Measurements from ENCODE around the gene CARNS1. TPM values are rescaled to one million over a fixed set of nuclear protein-coding genes. Genes with fewer than 3 reads are reported as not detected.

CARNS1 gene
- total and polyA plus RNA-seq, 10 of the 15 experiments (the other 5 are each of a cell fraction or from before 2014, with no cell fraction given), result 0.02 to 0.14 (median 0.10) TPM; not detected in 3

DNA sequence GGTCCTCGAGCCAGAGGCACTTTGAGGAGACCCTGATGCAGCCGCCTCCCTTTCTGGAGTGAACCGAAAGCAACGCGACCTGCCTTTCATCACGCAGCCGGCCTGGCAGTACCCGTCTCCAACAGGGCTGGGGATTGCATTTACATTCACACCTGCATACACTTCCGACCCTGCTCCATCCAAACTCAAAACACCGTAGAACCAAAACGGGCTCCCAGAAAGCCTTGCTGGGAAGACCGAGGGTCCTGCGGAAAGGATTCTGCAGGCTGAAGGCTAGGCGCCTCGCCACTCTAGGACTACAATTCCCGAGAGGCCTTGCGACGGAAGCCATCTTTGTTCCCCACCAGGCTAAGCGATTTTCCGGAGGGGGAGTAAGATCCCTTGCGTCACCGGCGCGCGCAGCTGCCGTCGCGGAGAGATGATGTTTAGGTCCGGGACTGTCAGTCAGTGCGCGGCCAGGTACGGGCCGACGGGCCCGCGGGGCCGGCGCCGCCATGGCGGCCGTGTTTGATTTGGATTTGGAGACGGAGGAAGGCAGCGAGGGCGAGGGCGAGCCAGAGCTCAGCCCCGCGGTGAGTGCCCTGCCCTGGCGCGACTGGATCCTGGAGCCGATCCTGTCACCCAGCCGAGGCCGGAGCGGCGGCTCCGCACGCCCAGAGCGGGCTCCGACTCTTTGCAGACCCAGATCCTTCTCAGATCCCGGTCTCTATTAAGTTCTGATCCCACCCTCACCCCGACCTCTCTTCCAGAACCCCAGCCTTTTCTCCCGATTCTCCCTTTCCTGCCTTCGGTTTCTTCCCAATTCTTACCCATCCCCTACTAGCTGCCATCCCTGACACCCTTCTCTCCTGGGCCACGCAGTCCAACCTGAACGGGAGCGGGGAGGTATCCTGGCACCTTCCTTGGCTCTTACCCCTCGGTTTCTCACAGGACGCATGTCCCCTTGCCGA, 12.8 kb downstream of the CARNS1 start, which contains the start of gene RPS6KB2 (continued):
- TF ChIP-seq, protein P1, sequence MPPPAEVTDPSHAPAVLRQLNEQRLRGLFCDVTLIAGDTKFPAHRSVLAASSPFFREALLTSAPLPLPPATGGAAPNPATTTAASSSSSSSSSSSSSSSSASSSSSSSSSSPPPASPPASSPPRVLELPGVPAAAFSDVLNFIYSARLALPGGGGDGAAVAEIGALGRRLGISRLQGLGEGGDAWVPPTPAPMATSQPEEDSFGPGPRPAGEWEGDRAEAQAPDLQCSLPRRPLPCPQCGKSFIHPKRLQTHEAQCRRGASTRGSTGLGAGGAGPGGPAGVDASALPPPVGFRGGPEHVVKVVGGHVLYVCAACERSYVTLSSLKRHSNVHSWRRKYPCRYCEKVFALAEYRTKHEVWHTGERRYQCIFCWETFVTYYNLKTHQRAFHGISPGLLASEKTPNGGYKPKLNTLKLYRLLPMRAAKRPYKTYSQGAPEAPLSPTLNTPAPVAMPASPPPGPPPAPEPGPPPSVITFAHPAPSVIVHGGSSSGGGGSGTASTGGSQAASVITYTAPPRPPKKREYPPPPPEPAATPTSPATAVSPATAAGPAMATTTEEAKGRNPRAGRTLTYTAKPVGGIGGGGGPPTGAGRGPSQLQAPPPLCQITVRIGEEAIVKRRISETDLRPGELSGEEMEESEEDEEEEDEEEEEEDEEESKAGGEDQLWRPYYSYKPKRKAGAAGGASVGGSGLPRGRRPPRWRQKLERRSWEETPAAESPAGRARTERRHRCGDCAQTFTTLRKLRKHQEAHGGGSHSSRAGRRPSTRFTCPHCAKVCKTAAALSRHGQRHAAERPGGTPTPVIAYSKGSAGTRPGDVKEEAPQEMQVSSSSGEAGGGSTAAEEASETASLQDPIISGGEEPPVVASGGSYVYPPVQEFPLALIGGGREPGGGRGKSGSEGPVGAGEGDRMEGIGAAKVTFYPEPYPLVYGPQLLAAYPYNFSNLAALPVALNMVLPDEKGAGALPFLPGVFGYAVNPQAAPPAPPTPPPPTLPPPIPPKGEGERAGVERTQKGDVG (CRISPR knock-in tag; IDR thresholded peaks at IDR 0.05), result no peak
- TF ChIP-seq, protein P2, sequence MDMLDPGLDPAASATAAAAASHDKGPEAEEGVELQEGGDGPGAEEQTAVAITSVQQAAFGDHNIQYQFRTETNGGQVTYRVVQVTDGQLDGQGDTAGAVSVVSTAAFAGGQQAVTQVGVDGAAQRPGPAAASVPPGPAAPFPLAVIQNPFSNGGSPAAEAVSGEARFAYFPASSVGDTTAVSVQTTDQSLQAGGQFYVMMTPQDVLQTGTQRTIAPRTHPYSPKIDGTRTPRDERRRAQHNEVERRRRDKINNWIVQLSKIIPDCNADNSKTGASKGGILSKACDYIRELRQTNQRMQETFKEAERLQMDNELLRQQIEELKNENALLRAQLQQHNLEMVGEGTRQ (IDR thresholded peaks at IDR 0.05; ENCODE audit: borderline replicate concordance, low read depth, low read length), result no peak
- TF ChIP-seq, protein P3, sequence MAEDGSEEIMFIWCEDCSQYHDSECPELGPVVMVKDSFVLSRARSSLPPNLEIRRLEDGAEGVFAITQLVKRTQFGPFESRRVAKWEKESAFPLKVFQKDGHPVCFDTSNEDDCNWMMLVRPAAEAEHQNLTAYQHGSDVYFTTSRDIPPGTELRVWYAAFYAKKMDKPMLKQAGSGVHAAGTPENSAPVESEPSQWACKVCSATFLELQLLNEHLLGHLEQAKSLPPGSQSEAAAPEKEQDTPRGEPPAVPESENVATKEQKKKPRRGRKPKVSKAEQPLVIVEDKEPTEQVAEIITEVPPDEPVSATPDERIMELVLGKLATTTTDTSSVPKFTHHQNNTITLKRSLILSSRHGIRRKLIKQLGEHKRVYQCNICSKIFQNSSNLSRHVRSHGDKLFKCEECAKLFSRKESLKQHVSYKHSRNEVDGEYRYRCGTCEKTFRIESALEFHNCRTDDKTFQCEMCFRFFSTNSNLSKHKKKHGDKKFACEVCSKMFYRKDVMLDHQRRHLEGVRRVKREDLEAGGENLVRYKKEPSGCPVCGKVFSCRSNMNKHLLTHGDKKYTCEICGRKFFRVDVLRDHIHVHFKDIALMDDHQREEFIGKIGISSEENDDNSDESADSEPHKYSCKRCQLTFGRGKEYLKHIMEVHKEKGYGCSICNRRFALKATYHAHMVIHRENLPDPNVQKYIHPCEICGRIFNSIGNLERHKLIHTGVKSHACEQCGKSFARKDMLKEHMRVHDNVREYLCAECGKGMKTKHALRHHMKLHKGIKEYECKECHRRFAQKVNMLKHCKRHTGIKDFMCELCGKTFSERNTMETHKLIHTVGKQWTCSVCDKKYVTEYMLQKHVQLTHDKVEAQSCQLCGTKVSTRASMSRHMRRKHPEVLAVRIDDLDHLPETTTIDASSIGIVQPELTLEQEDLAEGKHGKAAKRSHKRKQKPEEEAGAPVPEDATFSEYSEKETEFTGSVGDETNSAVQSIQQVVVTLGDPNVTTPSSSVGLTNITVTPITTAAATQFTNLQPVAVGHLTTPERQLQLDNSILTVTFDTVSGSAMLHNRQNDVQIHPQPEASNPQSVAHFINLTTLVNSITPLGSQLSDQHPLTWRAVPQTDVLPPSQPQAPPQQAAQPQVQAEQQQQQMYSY (CRISPR knock-in tag; IDR thresholded peaks at IDR 0.05), result no peak
- no peak for TF ChIP-seq JUNB (IDR thresholded peaks at IDR 0.05)
- TF ChIP-seq, protein P4, sequence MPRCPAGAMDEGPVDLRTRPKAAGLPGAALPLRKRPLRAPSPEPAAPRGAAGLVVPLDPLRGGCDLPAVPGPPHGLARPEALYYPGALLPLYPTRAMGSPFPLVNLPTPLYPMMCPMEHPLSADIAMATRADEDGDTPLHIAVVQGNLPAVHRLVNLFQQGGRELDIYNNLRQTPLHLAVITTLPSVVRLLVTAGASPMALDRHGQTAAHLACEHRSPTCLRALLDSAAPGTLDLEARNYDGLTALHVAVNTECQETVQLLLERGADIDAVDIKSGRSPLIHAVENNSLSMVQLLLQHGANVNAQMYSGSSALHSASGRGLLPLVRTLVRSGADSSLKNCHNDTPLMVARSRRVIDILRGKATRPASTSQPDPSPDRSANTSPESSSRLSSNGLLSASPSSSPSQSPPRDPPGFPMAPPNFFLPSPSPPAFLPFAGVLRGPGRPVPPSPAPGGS (IDR thresholded peaks at IDR 0.05; ENCODE audit: borderline replicate concordance, insufficient read depth, low read depth, low read length, poor library complexity, severe bottlenecking), result no peak
- TF ChIP-seq, protein P5, sequence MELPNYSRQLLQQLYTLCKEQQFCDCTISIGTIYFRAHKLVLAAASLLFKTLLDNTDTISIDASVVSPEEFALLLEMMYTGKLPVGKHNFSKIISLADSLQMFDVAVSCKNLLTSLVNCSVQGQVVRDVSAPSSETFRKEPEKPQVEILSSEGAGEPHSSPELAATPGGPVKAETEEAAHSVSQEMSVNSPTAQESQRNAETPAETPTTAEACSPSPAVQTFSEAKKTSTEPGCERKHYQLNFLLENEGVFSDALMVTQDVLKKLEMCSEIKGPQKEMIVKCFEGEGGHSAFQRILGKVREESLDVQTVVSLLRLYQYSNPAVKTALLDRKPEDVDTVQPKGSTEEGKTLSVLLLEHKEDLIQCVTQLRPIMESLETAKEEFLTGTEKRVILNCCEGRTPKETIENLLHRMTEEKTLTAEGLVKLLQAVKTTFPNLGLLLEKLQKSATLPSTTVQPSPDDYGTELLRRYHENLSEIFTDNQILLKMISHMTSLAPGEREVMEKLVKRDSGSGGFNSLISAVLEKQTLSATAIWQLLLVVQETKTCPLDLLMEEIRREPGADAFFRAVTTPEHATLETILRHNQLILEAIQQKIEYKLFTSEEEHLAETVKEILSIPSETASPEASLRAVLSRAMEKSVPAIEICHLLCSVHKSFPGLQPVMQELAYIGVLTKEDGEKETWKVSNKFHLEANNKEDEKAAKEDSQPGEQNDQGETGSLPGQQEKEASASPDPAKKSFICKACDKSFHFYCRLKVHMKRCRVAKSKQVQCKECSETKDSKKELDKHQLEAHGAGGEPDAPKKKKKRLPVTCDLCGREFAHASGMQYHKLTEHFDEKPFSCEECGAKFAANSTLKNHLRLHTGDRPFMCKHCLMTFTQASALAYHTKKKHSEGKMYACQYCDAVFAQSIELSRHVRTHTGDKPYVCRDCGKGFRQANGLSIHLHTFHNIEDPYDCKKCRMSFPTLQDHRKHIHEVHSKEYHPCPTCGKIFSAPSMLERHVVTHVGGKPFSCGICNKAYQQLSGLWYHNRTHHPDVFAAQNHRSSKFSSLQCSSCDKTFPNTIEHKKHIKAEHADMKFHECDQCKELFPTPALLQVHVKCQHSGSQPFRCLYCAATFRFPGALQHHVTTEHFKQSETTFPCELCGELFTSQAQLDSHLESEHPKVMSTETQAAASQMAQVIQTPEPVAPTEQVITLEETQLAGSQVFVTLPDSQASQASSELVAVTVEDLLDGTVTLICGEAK (IDR thresholded peaks at IDR 0.05; ENCODE audit: borderline replicate concordance), result peak; percentile 76; the same call in 1 of the 2 replicates
- TF ChIP-seq, protein P6, sequence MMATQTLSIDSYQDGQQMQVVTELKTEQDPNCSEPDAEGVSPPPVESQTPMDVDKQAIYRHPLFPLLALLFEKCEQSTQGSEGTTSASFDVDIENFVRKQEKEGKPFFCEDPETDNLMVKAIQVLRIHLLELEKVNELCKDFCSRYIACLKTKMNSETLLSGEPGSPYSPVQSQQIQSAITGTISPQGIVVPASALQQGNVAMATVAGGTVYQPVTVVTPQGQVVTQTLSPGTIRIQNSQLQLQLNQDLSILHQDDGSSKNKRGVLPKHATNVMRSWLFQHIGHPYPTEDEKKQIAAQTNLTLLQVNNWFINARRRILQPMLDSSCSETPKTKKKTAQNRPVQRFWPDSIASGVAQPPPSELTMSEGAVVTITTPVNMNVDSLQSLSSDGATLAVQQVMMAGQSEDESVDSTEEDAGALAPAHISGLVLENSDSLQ (IDR thresholded peaks at IDR 0.05), result peak; percentile 97
- TF ChIP-seq EP300 (IDR thresholded peaks at IDR 0.05; ENCODE audit: borderline replicate concordance in 1 of 2, control insufficient read depth in 1 of 2, low read depth in 2 of 2, low read length in 2 of 2), result no peak
- no peak for TF ChIP-seq NFYA (IDR thresholded peaks at IDR 0.05; ENCODE audit: borderline replicate concordance, low read depth, low read length)
- TF ChIP-seq POLR2A (IDR thresholded peaks at IDR 0.05; ENCODE audit: low read depth, low read length), result peak; percentile 87
- TF ChIP-seq BCL11A (IDR thresholded peaks at IDR 0.05; ENCODE audit: low read depth, low read length), result no peak
